ENCODE measurements around the gene SLITRK3. TPM values are rescaled to one million over a fixed set of nuclear protein-coding genes. Genes with fewer than 3 reads are reported as not detected.
A peak's percentile ranks its signal among the peaks of the same experiment; 100 is the strongest.

SLITRK3 gene
- total RNA-seq, 1 donor from 2014 or later: 0.87 TPM

DNA sequence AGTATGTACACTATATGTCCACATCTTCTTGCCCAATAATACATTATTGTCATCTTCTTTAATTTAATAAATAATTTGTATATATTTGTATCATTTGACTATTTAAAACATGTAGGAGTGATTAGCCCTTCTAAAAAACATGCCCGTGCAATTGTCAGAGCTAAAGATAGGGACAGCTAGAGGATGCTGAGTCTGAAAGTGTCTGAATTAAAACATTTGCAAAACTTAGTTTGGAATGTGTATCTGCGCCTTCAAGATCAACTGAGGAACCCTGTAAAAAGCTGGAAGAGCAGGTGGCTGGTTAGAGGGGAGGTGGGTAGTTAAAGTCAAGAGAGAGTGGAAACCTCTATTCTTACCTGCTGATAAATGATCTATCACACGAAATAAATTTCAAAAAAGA, 4.7 kb downstream of the SLITRK3 start:
- Mint-ChIP-seq H3K4me1 (peaks cover 35% of the 10 kb centered on the region), H3K36me3 (no peaks in the 10 kb centered on the region), H3K27ac (no peak overlapping the region), H3K9me3 (no peaks in the 10 kb centered on the region), H3K4me3 (no peak overlapping the region), H3K27me3 (ENCODE audit: low read depth) (peaks cover 90% of the 10 kb centered on the region)
- TF ChIP-seq, protein P1, sequence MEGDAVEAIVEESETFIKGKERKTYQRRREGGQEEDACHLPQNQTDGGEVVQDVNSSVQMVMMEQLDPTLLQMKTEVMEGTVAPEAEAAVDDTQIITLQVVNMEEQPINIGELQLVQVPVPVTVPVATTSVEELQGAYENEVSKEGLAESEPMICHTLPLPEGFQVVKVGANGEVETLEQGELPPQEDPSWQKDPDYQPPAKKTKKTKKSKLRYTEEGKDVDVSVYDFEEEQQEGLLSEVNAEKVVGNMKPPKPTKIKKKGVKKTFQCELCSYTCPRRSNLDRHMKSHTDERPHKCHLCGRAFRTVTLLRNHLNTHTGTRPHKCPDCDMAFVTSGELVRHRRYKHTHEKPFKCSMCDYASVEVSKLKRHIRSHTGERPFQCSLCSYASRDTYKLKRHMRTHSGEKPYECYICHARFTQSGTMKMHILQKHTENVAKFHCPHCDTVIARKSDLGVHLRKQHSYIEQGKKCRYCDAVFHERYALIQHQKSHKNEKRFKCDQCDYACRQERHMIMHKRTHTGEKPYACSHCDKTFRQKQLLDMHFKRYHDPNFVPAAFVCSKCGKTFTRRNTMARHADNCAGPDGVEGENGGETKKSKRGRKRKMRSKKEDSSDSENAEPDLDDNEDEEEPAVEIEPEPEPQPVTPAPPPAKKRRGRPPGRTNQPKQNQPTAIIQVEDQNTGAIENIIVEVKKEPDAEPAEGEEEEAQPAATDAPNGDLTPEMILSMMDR (IDR thresholded peaks at IDR 0.05; ENCODE audit: unreplicated experiment): no peak
- no peak for DNase-seq (ENCODE audit: low spot score in 2 of 2, unreplicated experiment in 2 of 2)

DNA sequence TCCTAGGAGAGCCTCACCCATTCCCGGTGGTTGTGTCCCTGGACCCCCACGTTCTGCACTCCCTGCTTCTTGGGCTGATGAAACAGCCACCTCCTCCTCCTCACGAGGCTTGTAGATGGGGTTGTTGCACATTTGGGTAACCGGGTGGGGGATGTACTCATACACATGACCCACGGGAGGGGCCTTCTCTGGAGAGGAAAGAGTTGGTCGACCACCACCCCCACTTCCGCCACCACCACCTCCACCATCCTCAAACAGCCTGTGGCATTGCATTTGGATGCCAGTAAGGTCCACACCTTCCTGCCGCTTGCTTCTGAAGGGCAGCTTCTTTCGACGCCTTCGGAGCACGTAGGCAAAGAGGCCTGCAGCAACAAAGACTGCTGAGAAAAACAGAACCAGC, 7.7 kb downstream of the SLITRK3 start:
- Mint-ChIP-seq H3K4me3 (no peak overlapping the region), H3K27ac (no peak overlapping the region), H3K9me3 (no peaks in the 10 kb centered on the region), H3K27me3 (ENCODE audit: low read depth) (peaks cover 60% of the 10 kb centered on the region), H3K4me1 (peaks cover 13% of the 10 kb centered on the region), H3K36me3 (no peaks in the 10 kb centered on the region)
- no peak for DNase-seq (ENCODE audit: low spot score in 2 of 2, unreplicated experiment in 2 of 2)
- TF ChIP-seq, protein P1 (IDR thresholded peaks at IDR 0.05; ENCODE audit: unreplicated experiment): no peak

DNA sequence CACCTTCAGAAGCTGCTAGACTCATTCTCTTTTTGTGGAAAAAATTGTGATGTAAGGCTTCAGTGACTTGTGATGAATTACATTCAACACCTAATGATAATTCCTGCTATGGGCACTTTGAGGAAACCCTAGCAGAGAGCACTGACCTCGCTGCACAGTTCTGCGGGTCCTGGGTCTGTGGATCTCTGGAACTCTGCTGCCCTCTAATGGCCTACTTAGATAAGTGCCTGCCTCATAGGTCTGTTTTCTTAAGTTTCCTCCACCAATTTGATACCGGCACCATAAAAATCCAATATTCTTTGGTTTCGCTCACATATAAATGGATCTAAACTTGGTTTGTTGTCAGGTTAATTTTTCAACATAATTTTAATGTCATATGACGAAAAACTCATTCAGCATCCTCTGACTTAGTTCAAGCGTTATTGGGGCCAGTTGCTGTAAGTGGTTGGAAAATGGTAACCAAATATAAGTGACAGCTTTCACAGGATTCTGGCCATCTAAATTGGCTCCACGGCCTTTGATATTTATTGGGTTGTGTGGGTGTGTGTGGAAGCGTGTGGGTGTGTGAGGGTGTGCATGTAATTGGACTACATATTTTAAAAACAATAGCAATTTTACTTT, 10.4 kb downstream of the SLITRK3 start:
- Mint-ChIP-seq H3K4me3 (no peak overlapping the region), H3K36me3 (no peaks in the 10 kb centered on the region), H3K27ac (no peak overlapping the region), H3K9me3 (no peaks in the 10 kb centered on the region), H3K27me3 (ENCODE audit: low read depth) (peaks cover 36% of the 10 kb centered on the region), H3K4me1 (peaks cover 2% of the 10 kb centered on the region)
- peak; percentile 25 to 48 for DNase-seq (ENCODE audit: low spot score in 2 of 2, unreplicated experiment in 2 of 2)
- TF ChIP-seq, protein P1 (IDR thresholded peaks at IDR 0.05; ENCODE audit: unreplicated experiment): peak; percentile 79

DNA sequence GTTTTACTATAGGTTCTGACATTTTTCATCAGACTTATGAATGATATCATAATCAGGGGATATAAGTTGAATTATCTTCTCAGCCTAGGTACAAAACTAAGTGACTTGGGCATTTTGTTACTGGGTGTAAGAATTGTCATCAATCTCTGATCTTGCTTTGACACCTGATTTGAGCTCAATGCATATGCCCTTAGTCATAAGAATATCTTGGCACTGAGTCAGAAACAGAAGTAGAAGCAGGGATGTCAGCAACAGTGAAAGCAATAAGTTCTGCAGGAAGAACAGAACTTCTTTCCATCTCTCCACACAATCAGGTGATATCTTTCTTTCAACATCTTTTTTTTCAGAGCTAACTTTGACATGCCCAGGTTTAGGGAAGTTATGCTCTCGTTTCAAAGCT, 14.6 kb downstream of the SLITRK3 start:
- TF ChIP-seq, protein P1 (IDR thresholded peaks at IDR 0.05; ENCODE audit: unreplicated experiment): no peak
- H3K36me3 Mint-ChIP-seq: no peaks in the 10 kb centered on the region
- no peak overlapping the region for H3K4me3 Mint-ChIP-seq
- H3K27ac Mint-ChIP-seq: no peak overlapping the region
- no peaks in the 10 kb centered on the region for H3K27me3 Mint-ChIP-seq (ENCODE audit: low read depth)
- H3K4me1 Mint-ChIP-seq: peaks cover 2% of the 10 kb centered on the region
- no peak for DNase-seq (ENCODE audit: low spot score in 2 of 2, unreplicated experiment in 2 of 2)
- H3K9me3 Mint-ChIP-seq: no peaks in the 10 kb centered on the region

DNA sequence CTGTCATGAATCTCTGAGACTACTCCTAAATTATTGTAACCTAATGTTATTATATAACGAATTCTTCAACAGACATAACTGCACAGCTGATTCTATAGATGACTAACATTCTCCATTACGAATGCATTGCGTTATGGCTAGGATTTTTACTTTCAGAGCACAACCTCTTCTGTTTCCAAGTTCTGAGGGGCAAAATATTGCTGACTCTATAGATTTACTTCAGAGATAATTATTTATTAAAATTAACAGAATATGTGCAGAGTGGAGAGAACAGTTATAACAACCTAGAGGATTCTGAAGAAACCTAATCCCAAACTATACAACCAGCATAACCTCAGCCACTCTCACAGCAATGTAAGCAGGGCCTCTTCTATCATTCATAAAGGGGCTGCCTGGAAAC, 25.9 kb downstream of the SLITRK3 start:
- Mint-ChIP-seq H3K4me1 (no peaks in the 10 kb centered on the region), H3K9me3 (peaks cover 22% of the 10 kb centered on the region), H3K36me3 (no peaks in the 10 kb centered on the region), H3K27ac (no peak overlapping the region), H3K27me3 (ENCODE audit: low read depth) (peaks cover 12% of the 10 kb centered on the region), H3K4me3 (no peak overlapping the region)
- TF ChIP-seq, protein P1 (IDR thresholded peaks at IDR 0.05; ENCODE audit: unreplicated experiment): no peak
- no peak for DNase-seq (ENCODE audit: low spot score in 2 of 2, unreplicated experiment in 2 of 2)

DNA sequence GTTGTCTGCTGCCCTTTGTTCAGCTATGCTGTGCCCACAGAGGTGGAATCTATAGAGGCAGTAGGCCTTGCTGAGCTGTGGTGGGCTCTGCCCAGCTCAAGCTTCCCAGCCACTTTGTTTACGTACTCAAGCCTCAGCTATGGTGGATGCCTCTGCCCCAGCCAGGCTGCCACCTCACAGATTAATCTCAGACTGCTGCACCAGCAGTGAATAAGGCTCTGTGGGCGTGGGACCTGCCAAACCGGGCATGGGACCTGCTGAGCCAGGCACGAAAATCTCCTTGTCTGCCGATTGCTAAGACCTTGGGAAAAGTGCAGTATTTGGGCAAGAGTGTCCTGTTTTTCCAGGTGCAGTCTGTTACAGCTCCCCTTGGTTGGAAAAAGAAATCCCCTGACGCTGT, 26.8 kb downstream of the SLITRK3 start:
- peaks cover 22% of the 10 kb centered on the region for H3K9me3 Mint-ChIP-seq
- H3K36me3 Mint-ChIP-seq: no peaks in the 10 kb centered on the region
- no peaks in the 10 kb centered on the region for H3K4me1 Mint-ChIP-seq
- TF ChIP-seq, protein P1 (IDR thresholded peaks at IDR 0.05; ENCODE audit: unreplicated experiment): no peak
- DNase-seq (ENCODE audit: low spot score in 2 of 2, unreplicated experiment in 2 of 2): no peak
- H3K27ac Mint-ChIP-seq: no peak overlapping the region
- no peak overlapping the region for H3K4me3 Mint-ChIP-seq
- peaks cover 12% of the 10 kb centered on the region for H3K27me3 Mint-ChIP-seq (ENCODE audit: low read depth)
